ENCODE results near the gene RRAGB. TPM values are rescaled to one million over a fixed set of nuclear protein-coding genes. Genes with fewer than 3 reads are reported as not detected.
"Not testable (repeated sequence)": the region's sequence is repeated elsewhere in the genome, so short reads cannot be mapped to it uniquely, and the experiment has no call there.

RRAGB gene
- total RNA-seq, 1 donor from 2014 or later = 15.7 TPM

DNA sequence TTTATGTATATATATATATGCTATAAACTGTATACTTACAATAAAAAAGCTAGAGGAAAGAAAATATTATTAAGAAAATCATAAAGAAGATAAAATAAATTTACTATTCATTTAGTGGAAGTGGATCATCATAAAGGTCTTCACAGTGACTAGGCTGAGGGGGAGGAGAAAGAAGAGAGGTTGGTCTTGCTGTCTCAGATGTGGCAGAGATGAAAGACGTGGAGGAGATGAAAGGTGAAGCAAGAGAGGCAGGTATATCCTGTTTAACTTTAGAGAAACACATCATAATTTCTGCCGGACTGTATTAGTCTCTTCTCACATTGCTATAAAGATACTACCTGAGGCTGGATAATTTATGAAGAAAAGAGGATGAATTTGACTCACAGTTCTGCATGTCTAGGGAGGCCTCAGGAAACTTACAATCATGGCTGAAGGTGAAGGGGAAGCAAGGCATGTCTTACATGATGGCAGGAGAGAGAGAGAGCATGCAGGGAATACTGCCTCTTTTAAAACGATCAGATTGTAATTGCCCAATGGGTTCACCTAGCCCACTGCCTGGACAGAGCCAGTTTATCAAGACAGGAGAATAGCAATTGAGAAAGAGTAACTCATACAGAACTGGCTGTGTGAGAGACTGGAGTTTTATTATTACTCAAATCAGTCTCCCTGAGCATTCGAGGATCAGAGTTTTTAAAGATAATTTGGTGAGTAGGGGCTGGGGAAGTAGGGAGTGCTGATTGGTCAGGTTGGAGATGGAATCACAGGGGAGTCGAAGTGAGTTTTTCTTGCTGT lies 22.1 kb upstream of the RRAGB start:
- no peaks in the 10 kb centered on the region for H3K4me1 Mint-ChIP-seq

GRCh38 chrX:55697381-55697780 lies 20.2 kb upstream of the RRAGB start:
- H3K27me3 Mint-ChIP-seq (ENCODE audit: insufficient read depth, low read depth) = peaks cover 2% of the 10 kb centered on the region
- H3K4me3 Mint-ChIP-seq = no peak overlapping the region
- no peak overlapping the region for H3K4me2 ChIP-seq
- H3K27ac ChIP-seq = no peak overlapping the region
- no peaks in the 10 kb centered on the region for H3K36me3 ChIP-seq
- no peaks in the 10 kb centered on the region for H3F3A ChIP-seq (ENCODE audit: low read depth)
- no peak overlapping the region for H2AFZ ChIP-seq (replicated peaks)
- no peak overlapping the region for H3K9ac ChIP-seq
- H4K20me1 ChIP-seq (ENCODE audit: low read depth) = no peaks in the 10 kb centered on the region
- H3K9me3 Mint-ChIP-seq = peaks cover 5% of the 10 kb centered on the region
- no peaks in the 10 kb centered on the region for H3K27me3 ChIP-seq
- no peaks in the 10 kb centered on the region for H3K4me1 ChIP-seq
- H3K36me3 Mint-ChIP-seq = no peaks in the 10 kb centered on the region
- H3K4me3 ChIP-seq = no peak overlapping the region
- no peaks in the 10 kb centered on the region for H3K4me1 Mint-ChIP-seq
- H3K79me2 ChIP-seq (ENCODE audit: low read depth) = no peaks in the 10 kb centered on the region
- no peak overlapping the region for H3K27ac Mint-ChIP-seq
- TF ChIP-seq EZH2phosphoT487 (IDR thresholded peaks at IDR 0.05) (no peak), CTCF (IDR thresholded peaks at IDR 0.05) (no peak), EZH2 (IDR thresholded peaks at IDR 0.05) (no peak)
- peaks cover 33% of the 10 kb centered on the region for H3K9me3 ChIP-seq (ENCODE audit: low read depth)
- DNase-seq (ENCODE audit: low spot score) = no peak

More for the DNA sequence above, 22.1 kb upstream of the RRAGB start:
- H3K36me3 Mint-ChIP-seq = no peaks in the 10 kb centered on the region
- no peak overlapping the region for H3K4me3 Mint-ChIP-seq
- Histone ChIP-seq H3K4me2 (no peak overlapping the region), H3K4me3 (no peak overlapping the region), H4K20me1 (ENCODE audit: low read depth) (no peaks in the 10 kb centered on the region), H3K9me3 (ENCODE audit: low read depth) (peaks cover 17% of the 10 kb centered on the region), H3K27me3 (no peaks in the 10 kb centered on the region), H3K27ac (no peak overlapping the region), H3K4me1 (no peaks in the 10 kb centered on the region), H3K36me3 (no peaks in the 10 kb centered on the region), H3K9ac (no peak overlapping the region), H2AFZ (replicated peaks) (no peak overlapping the region), H3F3A (ENCODE audit: low read depth) (no peaks in the 10 kb centered on the region), H3K79me2 (ENCODE audit: low read depth) (no peaks in the 10 kb centered on the region)
- H3K27me3 Mint-ChIP-seq (ENCODE audit: insufficient read depth, low read depth) = peaks cover 2% of the 10 kb centered on the region
- H3K9me3 Mint-ChIP-seq = peaks cover 20% of the 10 kb centered on the region
- H3K27ac Mint-ChIP-seq = no peak overlapping the region
- DNase-seq (ENCODE audit: low spot score) = no peak
- TF ChIP-seq EZH2 (IDR thresholded peaks at IDR 0.05) (no peak), CTCF (IDR thresholded peaks at IDR 0.05) (no peak), EZH2phosphoT487 (IDR thresholded peaks at IDR 0.05) (no peak)

DNA sequence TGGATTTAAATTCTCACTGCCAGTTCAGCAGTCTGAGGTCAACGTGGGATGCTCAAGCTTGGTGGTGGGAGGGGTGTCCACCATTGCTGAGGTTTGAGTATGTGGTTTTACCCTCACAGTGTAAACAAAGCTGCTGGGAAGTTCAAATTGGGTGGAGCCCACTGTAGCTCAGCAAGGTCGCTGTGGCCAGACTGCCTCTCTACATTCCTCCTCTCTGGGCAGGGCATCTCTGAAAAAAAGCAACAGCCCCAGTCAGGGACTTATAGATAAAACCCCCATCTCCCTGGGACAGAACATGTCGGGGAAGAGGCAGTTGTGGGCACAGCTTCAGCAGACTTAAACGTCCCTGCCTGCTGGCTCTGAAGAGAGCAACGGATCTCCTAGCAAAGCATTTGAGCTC lies 14.9 kb upstream of the RRAGB start:
- Histone ChIP-seq H3K79me2 (ENCODE audit: low read depth) (no peaks in the 10 kb centered on the region), H3K27me3 (no peaks in the 10 kb centered on the region), H2AFZ (replicated peaks) (no peak overlapping the region), H3K36me3 (no peaks in the 10 kb centered on the region), H3K4me1 (no peaks in the 10 kb centered on the region), H4K20me1 (ENCODE audit: low read depth) (no peaks in the 10 kb centered on the region), H3K27ac (no peak overlapping the region), H3K4me2 (no peak overlapping the region), H3K9me3 (ENCODE audit: low read depth) (peaks cover 20% of the 10 kb centered on the region), H3K9ac (no peak overlapping the region), H3K4me3 (no peak overlapping the region), H3F3A (ENCODE audit: low read depth) (no peaks in the 10 kb centered on the region)
- Mint-ChIP-seq H3K4me3 (no peak overlapping the region), H3K36me3 (no peaks in the 10 kb centered on the region), H3K27ac (no peak overlapping the region), H3K9me3 (peaks cover 14% of the 10 kb centered on the region), H3K27me3 (ENCODE audit: insufficient read depth, low read depth) (peaks cover 2% of the 10 kb centered on the region), H3K4me1 (no peaks in the 10 kb centered on the region)
- TF ChIP-seq EZH2phosphoT487 (IDR thresholded peaks at IDR 0.05) (no peak), EZH2 (IDR thresholded peaks at IDR 0.05) (no peak), CTCF (IDR thresholded peaks at IDR 0.05) (no peak)
- DNase-seq (ENCODE audit: low spot score) = no peak

GRCh38 chrX:55703436-55703835 lies 14.1 kb upstream of the RRAGB start:
- peaks cover 19% of the 10 kb centered on the region for H3K9me3 Mint-ChIP-seq
- H3F3A ChIP-seq (ENCODE audit: low read depth); H3K36me3 ChIP-seq; H4K20me1 ChIP-seq (ENCODE audit: low read depth); H3K4me3 Mint-ChIP-seq; H3K27me3 ChIP-seq; H3K27ac Mint-ChIP-seq; H2AFZ ChIP-seq (replicated peaks); DNase-seq (ENCODE audit: low spot score); H3K27ac ChIP-seq; H3K36me3 Mint-ChIP-seq; H3K9ac ChIP-seq; H3K4me1 Mint-ChIP-seq; H3K27me3 Mint-ChIP-seq (ENCODE audit: insufficient read depth, low read depth); H3K4me3 ChIP-seq; H3K79me2 ChIP-seq (ENCODE audit: low read depth); H3K4me2 ChIP-seq; H3K4me1 ChIP-seq: not testable (repeated sequence)
- H3K9me3 ChIP-seq (ENCODE audit: low read depth) = peaks cover 20% of the 10 kb centered on the region

DNA sequence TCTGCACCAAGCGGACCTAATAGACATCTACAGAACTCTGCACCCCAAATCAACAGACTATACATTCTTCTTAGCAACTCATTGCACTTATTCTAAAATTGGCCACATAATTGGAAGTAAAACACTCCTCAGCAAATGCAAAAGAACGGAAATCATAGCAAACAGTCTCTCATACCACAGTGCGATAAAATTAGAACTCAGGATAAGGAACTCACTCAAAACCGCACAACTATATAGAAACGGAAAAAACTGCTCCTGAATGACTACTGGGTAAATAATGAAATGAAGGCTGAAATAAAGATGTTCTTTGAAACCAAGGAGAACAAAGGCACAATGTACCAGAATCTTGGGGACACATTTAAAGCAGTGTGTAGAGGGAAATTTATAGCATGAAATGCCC lies 12.5 kb upstream of the RRAGB start:
- H3K4me3 Mint-ChIP-seq; H3K79me2 ChIP-seq (ENCODE audit: low read depth); H3K4me1 ChIP-seq; H3K4me1 Mint-ChIP-seq; H3K4me3 ChIP-seq; H3K9ac ChIP-seq; H3F3A ChIP-seq (ENCODE audit: low read depth); H3K36me3 ChIP-seq; H3K27me3 ChIP-seq; H2AFZ ChIP-seq (replicated peaks); H3K27me3 Mint-ChIP-seq (ENCODE audit: insufficient read depth, low read depth); H3K36me3 Mint-ChIP-seq; H4K20me1 ChIP-seq (ENCODE audit: low read depth); H3K4me2 ChIP-seq; DNase-seq (ENCODE audit: low spot score); H3K27ac Mint-ChIP-seq; H3K27ac ChIP-seq: not testable (repeated sequence)
- H3K9me3 Mint-ChIP-seq = peaks cover 21% of the 10 kb centered on the region
- peaks cover 24% of the 10 kb centered on the region for H3K9me3 ChIP-seq (ENCODE audit: low read depth)
